MCF 10A (cell line): ENCODE results near the gene DYNLT1. TPM values are rescaled to one million over a fixed set of nuclear protein-coding genes. Genes with fewer than 3 reads are reported as not detected.
A peak's percentile ranks its signal among the peaks of the same experiment; 100 is the strongest.

Experiments used
- BruUV-seq: library from RNA; stranded (reverse); fragments of 400-500 nt; replicated peaks from 2 replicates; lab custom pipeline; 2021; lab: Mats Ljungman, UMichigan
- CTCF ChIA-PET: fragments of 300-600 bp; sonication (Branson Sonifier 250); formaldehyde crosslinking; extraction: SDS; loops from one replicate; lab custom pipeline; 2021; ENCODE audit warnings: antibody characterized with exemption, inconsistent platforms; lab: Yijun Ruan, JAX
- POLR2A ChIA-PET: fragments of 300-600, 350-650 bp; sonication (Branson Sonifier 250); formaldehyde crosslinking; extraction: SDS; loops from one replicate; lab custom pipeline; 2020; ENCODE audit warnings: antibody characterized with exemption, inconsistent platforms; lab: Yijun Ruan, JAX
- DNase-seq: peaks from one replicate; pipeline ENCODE4 v3.0.0-alpha.2; 2018; ENCODE audit not compliant: unreplicated experiment
- H3K27ac Mint-ChIP-seq: one replicate; pipeline ENCODE4 v1.8.0; 2022; ENCODE audit warnings: mild to moderate bottlenecking, low read depth, mixed read lengths; ENCODE audit not compliant: unreplicated experiment
- H3K27me3 Mint-ChIP-seq: one replicate; pipeline ENCODE4 v1.8.0; 2022; ENCODE audit warnings: mixed read lengths; ENCODE audit not compliant: insufficient read depth, unreplicated experiment
- H3K36me3 Mint-ChIP-seq: one replicate; pipeline ENCODE4 v1.8.0; 2022; ENCODE audit warnings: mild to moderate bottlenecking, moderate library complexity, mixed read lengths; ENCODE audit not compliant: insufficient read depth, unreplicated experiment
- H3K4me1 Mint-ChIP-seq: one replicate; pipeline ENCODE4 v1.8.0; 2022; ENCODE audit warnings: mixed read lengths; ENCODE audit not compliant: insufficient read depth, unreplicated experiment
- H3K4me3 Mint-ChIP-seq: one replicate; pipeline ENCODE4 v1.8.0; 2022; ENCODE audit warnings: mild to moderate bottlenecking, moderate library complexity, mixed read lengths; ENCODE audit not compliant: unreplicated experiment
- H3K9me3 Mint-ChIP-seq: one replicate; pipeline ENCODE4 v1.8.0; 2022; ENCODE audit warnings: mixed read lengths; ENCODE audit not compliant: unreplicated experiment
- CTCF ChIP-seq: fragments of 200-600 bp; IDR thresholded peaks from one replicate; pipeline ENCODE4 v1.8.0; 2022; ENCODE audit warnings: antibody characterized with exemption, mild to moderate bottlenecking; ENCODE audit not compliant: unreplicated experiment
- intact Hi-C: fragments of 100-400 bp; cut with micrococcal nuclease; formaldehyde crosslinking; loops from 2 replicates; pipeline ENCODE4 v1.14.1; 2022
- total RNA-seq: library from RNA; stranded (reverse); gene quantifications from 2 replicates; pipeline ENCODE4 v1.2.3, GENCODE V29; 2022

The DYNLT1 gene
- total RNA-seq, 1 experiment from 2014 or later, result 122 TPM

GRCh38 chr6:158604048-158604406 lies 40.5 kb downstream of the DYNLT1 start:
- BruUV-seq, result no TSS peak
- no peaks in the 10 kb centered on the region for H3K9me3 Mint-ChIP-seq
- DNase-seq, result no peak
- H3K36me3 Mint-ChIP-seq, result peaks cover 35% of the 10 kb centered on the region
- no peak overlapping the region for H3K4me3 Mint-ChIP-seq
- ChIA-PET POLR2A (interaction anchor here (1.2 to 1.9 kb wide), 3 partner anchors 66 to 385 kb away, joined by 3 to 7 read pairs (median 3); no protein-coding TSS in a partner anchor), CTCF (interaction anchor here (0.6 to 5.2 kb wide), 8 partner anchors 8 to 390 kb away, joined by 3 to 58 read pairs (median 4); no protein-coding TSS in a partner anchor)
- TF ChIP-seq CTCF, result no peak
- no peaks in the 10 kb centered on the region for H3K27me3 Mint-ChIP-seq
- intact Hi-C loops, result loop anchor here (10.0 kb wide), 1 partner anchor 89 kb away; no protein-coding TSS in a partner anchor
- H3K4me1 Mint-ChIP-seq, result no peaks in the 10 kb centered on the region
- H3K27ac Mint-ChIP-seq, result no peak overlapping the region

- no TSS peak for BruUV-seq
- CTCF ChIA-PET, result interaction anchor here (0.6 to 5.2 kb wide), 8 partner anchors 11 to 395 kb away, joined by 3 to 58 read pairs (median 4); no protein-coding TSS in a partner anchor
- Mint-ChIP-seq H3K4me3 (no peak overlapping the region), H3K9me3 (no peaks in the 10 kb centered on the region), H3K27me3 (no peaks in the 10 kb centered on the region), H3K4me1 (no peaks in the 10 kb centered on the region), H3K36me3 (peaks cover 37% of the 10 kb centered on the region), H3K27ac (no peak overlapping the region)
- no peak for DNase-seq
- POLR2A ChIA-PET, result interaction anchor here (1.2 to 1.5 kb wide), 2 partner anchors 65 to 382 kb away, joined by 3 read pairs; no protein-coding TSS in a partner anchor
- no peak for TF ChIP-seq CTCF
- intact Hi-C loops, result loop anchor here (10.0 kb wide), 1 partner anchor 89 kb away; no protein-coding TSS in a partner anchor
Measured at GRCh38 chr6:158603261-158604047, 41.1 kb downstream of the DYNLT1 start.

GRCh38 chr6:158599635-158600034 lies 44.9 kb downstream of the DYNLT1 start:
- H3K27ac Mint-ChIP-seq, result no peak overlapping the region
- H3K9me3 Mint-ChIP-seq, result no peaks in the 10 kb centered on the region
- intact Hi-C loops, result loop anchor here (10.0 kb wide), 1 partner anchor 85 kb away; no protein-coding TSS in a partner anchor
- no TSS peak for BruUV-seq
- no peaks in the 10 kb centered on the region for H3K4me1 Mint-ChIP-seq
- CTCF ChIA-PET, result interaction anchor here (0.6 to 1.9 kb wide), 5 partner anchors 15 to 386 kb away, joined by 3 to 6 read pairs (median 4); no protein-coding TSS in a partner anchor
- H3K36me3 Mint-ChIP-seq, result peaks cover 60% of the 10 kb centered on the region
- no peak for DNase-seq
- TF ChIP-seq CTCF, result no peak
- POLR2A ChIA-PET, result no interaction called here
- H3K4me3 Mint-ChIP-seq, result no peak overlapping the region
- H3K27me3 Mint-ChIP-seq, result no peaks in the 10 kb centered on the region

GRCh38 chr6:158597565-158597964 lies 47.0 kb downstream of the DYNLT1 start:
- ChIA-PET CTCF (no interaction called here), POLR2A (no interaction called here)
- no peaks in the 10 kb centered on the region for H3K4me1 Mint-ChIP-seq
- no peak for DNase-seq
- H3K27me3 Mint-ChIP-seq, result no peaks in the 10 kb centered on the region
- no peaks in the 10 kb centered on the region for H3K9me3 Mint-ChIP-seq
- peak overlapping the region; percentile 32 for H3K27ac Mint-ChIP-seq
- peaks cover 62% of the 10 kb centered on the region for H3K36me3 Mint-ChIP-seq
- H3K4me3 Mint-ChIP-seq, result no peak overlapping the region
- no peak for TF ChIP-seq CTCF
- intact Hi-C loops, result no loop called here
- BruUV-seq, result no TSS peak
